GM12864 (cell line): Measurements from ENCODE around the gene CSTF2.

ENCODE experiments used
- DNase-seq: peaks from one replicate; pipeline ENCODE4 v3.0.0-alpha.2; 2011; ENCODE audit warnings: low read depth
- H3K4me3 ChIP-seq: 2 replicates; pipeline ENCODE4 v1.5.1; 2011; ENCODE audit warnings: mild to moderate bottlenecking, low read depth, low read length, control low read depth
- TF ChIP-seq, protein P1 (sequence below): IDR thresholded peaks from 2 replicates; pipeline ENCODE4 v1.5.1; 2011; ENCODE audit warnings: low read depth, mild to moderate bottlenecking, moderate library complexity, low read length, control low read depth, inconsistent platforms; ENCODE audit errors: missing control alignments

CSTF2 gene

DNA sequence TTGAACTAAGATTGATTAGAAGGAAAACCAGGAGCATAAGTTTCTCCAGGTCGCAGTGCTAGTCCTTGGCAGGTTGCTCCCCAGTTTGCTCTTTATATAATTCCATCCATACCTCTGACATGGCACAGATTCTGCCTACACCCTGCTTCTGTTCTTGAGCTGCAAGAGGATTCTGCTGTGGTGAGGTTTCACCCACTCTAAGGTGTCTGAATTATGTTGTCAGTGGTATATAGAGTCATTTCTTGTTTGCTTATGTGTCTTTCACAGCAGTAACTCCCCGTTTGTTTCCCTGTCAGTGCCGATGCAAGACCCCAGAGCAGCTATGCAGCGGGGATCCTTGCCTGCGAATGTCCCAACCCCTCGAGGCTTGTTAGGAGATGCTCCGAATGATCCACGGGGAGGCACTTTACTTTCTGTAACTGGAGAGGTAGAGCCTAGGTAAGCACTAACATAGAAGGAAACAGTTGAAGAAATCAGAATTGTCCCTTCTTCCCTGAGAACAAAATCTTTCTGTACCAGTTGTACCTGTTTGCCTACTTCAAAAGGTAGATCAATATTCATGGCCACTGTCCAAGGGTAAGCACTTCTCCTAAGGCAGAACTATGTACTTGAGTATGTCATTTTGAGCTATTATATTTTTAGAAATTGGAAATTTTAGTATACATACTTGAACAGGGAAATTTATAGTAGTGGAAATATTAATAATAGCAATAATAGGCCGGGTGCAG is 11.2 kb downstream of the CSTF2 start:
- TF ChIP-seq, protein P1, sequence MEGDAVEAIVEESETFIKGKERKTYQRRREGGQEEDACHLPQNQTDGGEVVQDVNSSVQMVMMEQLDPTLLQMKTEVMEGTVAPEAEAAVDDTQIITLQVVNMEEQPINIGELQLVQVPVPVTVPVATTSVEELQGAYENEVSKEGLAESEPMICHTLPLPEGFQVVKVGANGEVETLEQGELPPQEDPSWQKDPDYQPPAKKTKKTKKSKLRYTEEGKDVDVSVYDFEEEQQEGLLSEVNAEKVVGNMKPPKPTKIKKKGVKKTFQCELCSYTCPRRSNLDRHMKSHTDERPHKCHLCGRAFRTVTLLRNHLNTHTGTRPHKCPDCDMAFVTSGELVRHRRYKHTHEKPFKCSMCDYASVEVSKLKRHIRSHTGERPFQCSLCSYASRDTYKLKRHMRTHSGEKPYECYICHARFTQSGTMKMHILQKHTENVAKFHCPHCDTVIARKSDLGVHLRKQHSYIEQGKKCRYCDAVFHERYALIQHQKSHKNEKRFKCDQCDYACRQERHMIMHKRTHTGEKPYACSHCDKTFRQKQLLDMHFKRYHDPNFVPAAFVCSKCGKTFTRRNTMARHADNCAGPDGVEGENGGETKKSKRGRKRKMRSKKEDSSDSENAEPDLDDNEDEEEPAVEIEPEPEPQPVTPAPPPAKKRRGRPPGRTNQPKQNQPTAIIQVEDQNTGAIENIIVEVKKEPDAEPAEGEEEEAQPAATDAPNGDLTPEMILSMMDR: no peak
- no peak for DNase-seq
- no peak overlapping the region for H3K4me3 ChIP-seq

DNA sequence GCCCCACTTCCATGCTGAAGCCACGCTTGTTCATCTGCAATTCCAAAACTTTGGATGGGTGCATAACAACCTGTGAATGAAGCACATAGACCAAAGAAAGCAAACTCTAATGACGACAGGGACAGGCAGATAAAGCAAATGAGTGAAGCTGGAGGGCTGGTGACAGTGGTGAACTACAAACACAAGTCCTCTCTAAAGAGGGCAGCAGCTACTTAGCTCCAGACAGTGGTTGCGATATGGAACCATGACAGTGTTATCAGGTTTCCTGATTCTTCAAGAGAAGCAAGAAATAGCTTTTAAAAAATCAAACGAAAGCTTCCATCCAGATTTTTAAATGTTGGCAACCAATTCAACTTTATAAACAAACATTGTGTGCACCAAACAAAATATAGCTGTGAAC is 30.1 kb downstream of the CSTF2 start:
- TF ChIP-seq, protein P1: no peak
- H3K4me3 ChIP-seq: no peak overlapping the region

DNA sequence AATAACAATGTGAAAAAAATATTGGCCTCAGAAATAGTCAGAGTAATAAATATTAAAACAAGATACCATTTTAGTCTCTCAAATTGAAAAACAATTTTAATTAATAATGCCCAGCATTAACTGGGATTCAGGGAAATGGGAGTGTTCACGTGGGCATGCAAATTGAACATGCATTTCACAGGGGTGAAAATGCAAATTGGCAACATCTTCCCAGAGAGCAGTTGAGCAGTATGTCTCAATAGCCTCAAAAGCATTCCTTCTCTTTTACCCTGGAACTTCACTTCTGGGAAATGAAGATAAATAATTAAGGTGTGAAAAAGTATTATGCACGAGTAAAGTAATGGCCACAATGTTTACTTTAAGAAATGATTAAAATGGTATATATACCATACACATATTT is 32.6 kb downstream of the CSTF2 start:
- no peak for DNase-seq
- TF ChIP-seq, protein P1: no peak
- H3K4me3 ChIP-seq: no peak overlapping the region

More for the DNA sequence above, 30.1 kb downstream of the CSTF2 start:
- no peak for DNase-seq

DNA sequence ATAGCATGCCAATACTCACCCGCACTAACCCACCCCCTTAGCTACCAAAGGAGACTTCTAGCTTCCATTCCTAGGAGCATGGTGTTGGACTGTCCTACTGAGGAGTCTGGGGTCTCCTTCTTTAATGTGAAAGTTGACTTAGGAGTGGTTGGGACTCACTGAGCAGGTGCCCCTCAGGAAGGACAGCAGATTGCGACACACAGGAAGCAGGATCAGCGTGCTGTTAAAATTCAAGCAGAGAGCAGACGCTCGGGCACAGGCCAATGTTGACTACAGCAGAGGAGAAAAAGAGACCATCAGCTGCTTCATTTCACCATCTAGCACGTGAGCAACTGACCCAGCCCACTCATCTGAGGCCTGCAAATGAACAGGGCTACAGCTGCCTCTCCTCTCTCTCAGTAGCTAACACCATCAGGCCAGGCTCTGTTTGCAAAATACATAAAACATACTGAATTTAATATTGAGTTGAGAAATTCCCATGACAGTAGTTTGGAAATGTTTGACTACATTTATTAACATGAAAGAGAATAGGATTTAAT is 43.2 kb downstream of the CSTF2 start:
- DNase-seq: no peak
- TF ChIP-seq, protein P1: no peak

DNA sequence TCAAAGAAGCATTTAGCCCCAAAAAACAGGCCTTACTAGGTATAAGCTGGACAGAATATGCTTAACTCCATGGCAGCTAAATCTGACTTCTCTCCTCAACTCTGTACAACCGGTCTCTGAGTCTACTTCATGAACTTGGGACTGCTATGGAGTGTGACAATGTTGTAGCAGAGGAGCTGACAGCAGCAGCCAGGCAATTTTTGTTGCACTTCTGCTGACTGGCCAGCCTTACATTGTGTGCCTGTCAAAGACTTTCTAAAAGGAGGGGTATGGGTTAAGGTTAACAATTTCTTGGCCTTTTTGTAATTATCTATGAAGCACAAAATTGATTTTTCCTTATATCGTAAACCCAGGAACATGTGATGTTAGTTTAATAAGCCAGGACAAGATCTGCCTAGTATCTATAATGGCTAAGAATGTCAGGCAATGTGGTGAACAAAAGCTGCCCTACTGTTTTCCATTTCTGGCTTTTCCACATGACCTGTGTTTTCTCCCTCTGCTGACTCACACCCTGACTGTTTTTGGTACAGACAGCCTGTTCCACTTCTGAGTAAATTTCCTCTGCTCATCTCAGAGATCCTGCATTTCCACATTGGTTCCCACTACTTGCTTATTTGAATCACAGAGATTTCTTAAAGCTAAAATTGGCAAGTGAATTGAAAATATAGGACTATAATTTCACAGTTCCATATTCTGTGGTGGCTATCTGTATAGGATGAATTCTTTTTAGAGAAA is 44.6 kb downstream of the CSTF2 start:
- TF ChIP-seq, protein P1: no peak
- no peak overlapping the region for H3K4me3 ChIP-seq
- no peak for DNase-seq

More for the DNA sequence above, 43.2 kb downstream of the CSTF2 start:
- no peak overlapping the region for H3K4me3 ChIP-seq

DNA sequence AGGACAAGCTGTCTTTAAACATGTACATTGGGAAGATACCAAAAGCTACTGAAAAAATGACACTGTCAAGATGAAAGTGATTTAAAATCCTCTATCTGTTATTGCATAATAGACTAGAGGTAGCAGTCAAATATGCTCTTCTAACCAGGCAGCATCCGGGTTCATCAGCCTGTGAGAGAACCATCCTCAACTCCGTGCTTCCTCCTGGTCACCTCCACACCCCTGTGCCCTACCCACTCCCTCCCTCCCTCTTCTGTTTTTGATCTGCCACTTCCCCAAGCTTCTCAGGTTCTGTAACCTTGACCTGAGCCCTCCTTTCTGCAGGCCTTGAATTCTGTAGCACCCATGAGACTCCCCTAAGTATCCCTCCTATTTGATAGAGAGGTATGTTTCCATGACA is 48.1 kb downstream of the CSTF2 start:
- no peak overlapping the region for H3K4me3 ChIP-seq
- DNase-seq: no peak
- TF ChIP-seq, protein P1: no peak
